GM21825 (cell line): Measurements from ENCODE around the gene PPTC7.

Experiments used
- ATAC-seq: cut with Tn5 transposase; IDR thresholded peaks from one replicate; pipeline ENCODE4 v1.9.1; 2021; ENCODE audit warnings: mild to moderate bottlenecking, moderate library complexity; ENCODE audit not compliant: unreplicated experiment

Gene PPTC7

DNA sequence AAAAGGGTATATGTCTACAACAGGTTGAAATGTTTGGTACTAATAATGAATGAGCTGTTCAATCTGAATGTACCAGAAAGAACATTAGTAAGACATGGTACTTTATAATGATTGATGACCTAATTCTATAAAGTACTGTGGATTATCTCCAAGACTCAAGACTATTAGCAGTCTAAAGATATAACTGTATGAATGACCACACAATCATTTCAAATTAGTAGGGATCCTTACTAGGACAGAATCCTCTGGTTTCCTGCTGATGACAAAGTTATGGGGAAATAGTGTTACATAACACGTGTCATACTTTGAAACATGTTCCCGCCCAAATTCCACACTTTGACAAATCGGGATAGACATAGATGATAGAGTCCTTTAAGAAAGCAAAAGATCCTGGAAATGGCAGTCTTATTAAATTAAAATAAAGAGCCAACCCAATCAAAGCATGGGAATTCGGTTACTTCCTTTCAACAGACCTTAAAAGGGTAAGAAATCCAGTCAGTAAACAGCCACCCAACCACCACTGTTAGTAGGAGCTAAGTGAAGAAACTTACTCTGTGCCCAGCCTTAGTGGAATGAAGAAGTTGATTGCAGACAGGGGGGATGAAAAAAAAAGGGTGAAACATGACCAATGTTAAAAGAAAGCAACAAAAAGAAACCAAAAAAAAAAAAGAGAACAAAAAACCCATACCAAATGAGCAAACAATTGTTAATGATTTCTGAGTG lies 84.0 kb downstream of the PPTC7 start:
- no peak for ATAC-seq
